NCI-H2171 treated with DMSO at 0.1 percent for 48 hours (cell line): ENCODE data around the gene RAP1GAP2.

Experiments used
- DNase-seq: peaks from one replicate; lab custom pipeline; 2025; lab: John Stamatoyannopoulos, UW

Gene RAP1GAP2

GRCh38 chr17:2853283-2854142, 57.3 kb downstream of the RAP1GAP2 start:
- DNase-seq, result peak; percentile 31

- DNase-seq, result peak; percentile 56
Observed at GRCh38 chr17:2854143-2855055, 58.2 kb downstream of the RAP1GAP2 start.

GRCh38 chr17:2855063-2855600, 58.9 kb downstream of the RAP1GAP2 start:
- DNase-seq, result no peak

- no peak for DNase-seq
Observed at GRCh38 chr17:2856727-2857126, 60.5 kb downstream of the RAP1GAP2 start.

GRCh38 chr17:2860045-2860444, 63.8 kb downstream of the RAP1GAP2 start:
- DNase-seq, result peak; percentile 40

GRCh38 chr17:2860883-2861282, 64.6 kb downstream of the RAP1GAP2 start:
- DNase-seq, result no peak

GRCh38 chr17:2862197-2862596, 66.0 kb downstream of the RAP1GAP2 start:
- DNase-seq, result peak; percentile 48

GRCh38 chr17:2863204-2863603, 67.0 kb downstream of the RAP1GAP2 start:
- DNase-seq, result no peak

- DNase-seq, result peak; percentile 52
Observed at GRCh38 chr17:2865228-2865627, 69.0 kb downstream of the RAP1GAP2 start.

GRCh38 chr17:2867441-2868424, 71.5 kb downstream of the RAP1GAP2 start:
- DNase-seq, result no peak

GRCh38 chr17:2869604-2870003, 73.4 kb downstream of the RAP1GAP2 start:
- no peak for DNase-seq

- no peak for DNase-seq
Observed at GRCh38 chr17:2871205-2871604, 75.0 kb downstream of the RAP1GAP2 start.

GRCh38 chr17:2871720-2872119, 75.5 kb downstream of the RAP1GAP2 start:
- DNase-seq, result no peak

- peak; percentile 27 for DNase-seq
Observed at GRCh38 chr17:2872282-2872681, 76.0 kb downstream of the RAP1GAP2 start.

- no peak for DNase-seq
Observed at GRCh38 chr17:2874189-2874686, 78.0 kb downstream of the RAP1GAP2 start.

- no peak for DNase-seq
Observed at GRCh38 chr17:2875608-2876007, 79.4 kb downstream of the RAP1GAP2 start.

GRCh38 chr17:2876467-2876866, 80.2 kb downstream of the RAP1GAP2 start:
- no peak for DNase-seq

GRCh38 chr17:2878751-2879254, 82.6 kb downstream of the RAP1GAP2 start:
- DNase-seq, result no peak

- DNase-seq, result no peak
Observed at GRCh38 chr17:2880050-2880449, 83.8 kb downstream of the RAP1GAP2 start.

GRCh38 chr17:2881295-2881694, 85.1 kb downstream of the RAP1GAP2 start:
- no peak for DNase-seq
